ES-I3 (cell line): ENCODE measurements around the gene SHC2.
A peak's percentile ranks its signal among the peaks of the same experiment; 100 is the strongest.
"Not testable (repeated sequence)": the region's sequence is repeated elsewhere in the genome, so short reads cannot be mapped to it uniquely, and the experiment has no call there.

Source experiments
- H3K36me3 ChIP-seq: 2 replicates; pipeline ENCODE4 v1.6.1; 2013; ENCODE audit warnings: mild to moderate bottlenecking, low read length, control low read depth, moderate library complexity; ENCODE audit not compliant: insufficient read depth
- H3K4me1 ChIP-seq: 2 replicates; pipeline ENCODE4 v1.6.1; 2013; ENCODE audit warnings: mild to moderate bottlenecking, control low read depth, low read length; ENCODE audit not compliant: insufficient read depth
- H3K9ac ChIP-seq: 2 replicates; pipeline ENCODE4 v1.6.1; 2013; ENCODE audit warnings: low read depth, mild to moderate bottlenecking, low read length, moderate library complexity
- H3K9me3 ChIP-seq: 2 replicates; pipeline ENCODE4 v1.6.1; 2013; ENCODE audit warnings: mild to moderate bottlenecking, low read length, moderate library complexity; ENCODE audit not compliant: control insufficient read depth, insufficient read depth

SHC2 gene

DNA sequence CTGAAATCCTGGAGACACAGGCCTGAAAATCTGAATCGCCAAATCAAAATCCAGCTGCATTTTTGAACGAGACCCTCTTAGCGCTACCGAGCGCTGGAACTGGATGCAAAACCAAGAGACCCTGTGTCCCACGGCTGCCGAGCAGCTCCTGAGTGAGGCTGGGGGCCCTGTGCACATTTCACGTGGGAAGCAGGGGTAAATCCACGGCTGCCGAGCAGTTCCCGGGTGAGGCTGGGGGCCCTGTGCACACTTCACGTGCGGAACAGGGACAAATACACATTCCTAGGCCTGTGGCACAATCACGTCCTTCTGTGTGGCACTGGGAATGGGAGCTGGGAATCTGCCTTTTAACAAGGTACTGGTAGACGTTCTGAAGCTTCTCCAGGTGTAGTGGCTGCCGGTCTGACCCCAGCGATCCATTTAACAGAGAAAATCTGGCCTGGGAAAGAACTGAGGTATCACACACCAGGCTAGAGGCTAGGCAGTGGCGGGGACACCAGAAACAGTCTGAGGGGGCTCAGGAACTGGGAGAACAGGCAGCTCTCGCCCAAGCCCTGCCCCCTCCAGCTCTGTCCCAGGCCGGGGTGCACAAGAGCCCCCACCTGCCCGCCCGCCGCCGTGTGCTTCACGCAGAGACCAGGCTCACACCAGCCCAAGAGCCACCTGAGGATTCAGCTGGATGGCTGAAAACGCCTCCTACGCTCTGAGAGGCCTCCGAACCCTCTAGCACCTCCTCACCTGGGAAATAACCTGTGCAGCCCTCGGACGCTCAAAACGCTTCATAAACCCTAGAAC, 40.9 kb downstream of the SHC2 start:
- Histone ChIP-seq H3K9ac (no peak overlapping the region), H3K9me3 (no peaks in the 10 kb centered on the region), H3K4me1 (peaks cover 12% of the 10 kb centered on the region; the same call in 1 of the 2 replicates), H3K36me3 (no peaks in the 10 kb centered on the region)

DNA sequence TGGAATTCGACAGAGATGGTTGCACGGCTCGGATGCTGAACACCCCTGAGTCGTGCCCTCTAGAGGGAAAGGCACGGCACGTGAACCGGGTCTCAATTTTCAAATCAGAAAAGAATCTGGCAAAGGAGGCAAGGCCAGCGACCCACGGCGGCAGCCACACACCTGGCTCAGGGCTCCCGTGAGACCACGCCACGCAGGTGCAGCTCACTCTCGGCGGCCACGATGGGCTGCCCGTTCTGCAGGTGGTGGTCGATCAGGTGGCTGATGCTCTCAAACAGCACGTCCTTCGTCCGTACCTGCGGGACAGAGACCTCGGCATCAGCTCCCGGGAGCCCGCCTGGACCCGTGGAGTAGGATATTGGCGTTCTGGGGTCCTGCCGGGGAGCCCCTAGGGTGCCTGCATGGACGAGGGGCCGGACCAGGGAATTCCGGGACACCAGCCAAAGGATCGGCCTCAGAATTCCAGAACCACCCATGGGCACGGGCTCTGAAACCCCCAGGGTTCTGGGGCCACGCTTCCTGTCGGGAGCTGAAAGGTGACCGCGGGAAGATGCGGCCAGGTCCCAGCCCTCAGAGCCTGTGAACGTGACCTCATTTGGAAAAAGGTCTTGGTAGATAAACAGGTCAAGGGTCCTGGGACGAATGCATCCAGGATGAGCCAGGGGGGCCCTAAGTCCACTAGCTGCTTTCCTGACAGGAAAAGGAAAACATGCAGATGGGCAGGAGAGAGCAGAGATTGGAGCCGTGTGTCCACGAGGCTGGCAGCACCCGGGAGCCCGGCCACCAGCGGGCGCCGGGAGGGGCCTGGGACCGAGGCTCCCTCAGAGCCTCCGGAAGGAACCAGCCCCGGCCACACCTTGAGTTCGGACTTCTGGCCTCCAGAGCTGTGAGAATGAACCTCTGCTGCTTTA, 41.8 kb downstream of the SHC2 start:
- no peak overlapping the region for H3K9ac ChIP-seq
- H3K9me3 ChIP-seq, result no peaks in the 10 kb centered on the region
- H3K4me1 ChIP-seq, result peaks cover 12% of the 10 kb centered on the region; the same call in 1 of the 2 replicates
- H3K36me3 ChIP-seq, result no peaks in the 10 kb centered on the region

DNA sequence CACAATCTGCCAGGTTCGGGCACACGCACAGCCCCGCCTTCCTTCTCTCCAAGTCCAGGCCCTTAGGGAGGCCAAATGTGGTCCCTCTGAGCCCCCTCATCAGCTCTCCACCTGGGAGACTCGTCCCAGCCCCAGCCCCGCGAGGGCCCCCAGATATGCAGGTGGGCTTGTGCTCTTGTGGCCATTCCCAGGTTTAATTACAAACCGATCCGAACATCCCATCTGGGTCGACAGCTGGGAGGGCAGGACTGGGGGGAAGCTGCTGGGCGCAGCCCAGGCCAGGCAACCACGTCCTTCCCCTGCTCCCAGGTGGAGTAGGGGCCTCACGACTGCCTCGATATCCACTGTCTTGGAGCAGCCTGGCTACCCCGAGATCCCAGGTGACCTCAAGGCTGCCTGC, 44.4 kb downstream of the SHC2 start:
- Histone ChIP-seq H3K4me1 (peaks cover 25% of the 10 kb centered on the region), H3K36me3 (no peaks in the 10 kb centered on the region), H3K9me3 (no peaks in the 10 kb centered on the region), H3K9ac (no peak overlapping the region)

DNA sequence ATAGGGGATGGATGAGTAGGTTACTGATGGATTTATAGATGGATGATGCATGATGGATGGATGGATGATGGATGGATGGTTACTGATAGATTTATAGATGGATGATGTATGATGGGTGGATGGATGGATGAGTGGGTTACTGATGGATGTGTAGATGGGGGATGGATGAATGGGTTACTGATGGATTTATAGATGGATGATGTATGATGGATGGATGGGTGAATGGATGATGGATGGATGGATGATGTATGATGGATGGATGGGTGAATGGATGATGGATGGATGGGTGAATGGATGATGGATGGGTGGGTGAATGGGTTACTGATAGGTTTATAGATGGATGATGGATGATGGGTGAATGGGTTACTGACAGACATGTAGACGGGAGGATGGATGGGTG, 45.5 kb downstream of the SHC2 start:
- peaks cover 25% of the 10 kb centered on the region for H3K4me1 ChIP-seq
- H3K36me3 ChIP-seq, result no peaks in the 10 kb centered on the region
- H3K9ac ChIP-seq, result no peak overlapping the region
- H3K9me3 ChIP-seq, result no peaks in the 10 kb centered on the region

DNA sequence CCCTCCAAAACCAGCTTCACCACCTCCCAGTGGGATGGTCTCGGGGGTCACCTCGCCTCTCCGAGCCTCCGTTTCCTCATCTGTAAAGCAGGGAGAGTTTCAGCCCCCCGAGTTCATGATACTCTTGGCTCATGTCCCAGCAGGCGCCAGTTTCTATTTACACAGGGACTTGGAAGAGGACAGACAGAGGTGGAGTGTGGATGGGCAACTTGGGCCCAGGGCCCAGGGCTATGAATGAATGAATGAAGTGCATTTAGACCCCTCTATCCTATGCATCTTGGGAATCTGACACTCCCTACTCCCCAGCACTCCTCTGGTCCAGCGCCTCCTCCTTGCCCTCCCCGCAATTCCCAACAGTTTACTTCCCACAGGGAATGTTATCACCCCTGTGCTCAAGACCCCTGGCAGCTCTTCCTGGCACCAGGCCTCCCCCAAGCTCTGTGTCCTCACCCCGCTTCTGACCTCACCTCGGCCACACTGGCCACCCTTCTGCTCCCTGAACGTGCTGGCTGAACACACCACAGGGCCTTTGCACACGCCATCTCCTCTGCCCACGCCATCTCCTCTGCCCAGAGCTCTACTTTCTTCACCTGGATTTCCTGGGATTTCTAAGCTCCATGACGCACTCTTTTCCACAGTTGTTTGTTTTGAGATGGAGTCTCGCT, 46.9 kb downstream of the SHC2 start:
- no peak overlapping the region for H3K9ac ChIP-seq
- no peaks in the 10 kb centered on the region for H3K9me3 ChIP-seq
- peaks cover 25% of the 10 kb centered on the region for H3K4me1 ChIP-seq
- H3K36me3 ChIP-seq, result no peaks in the 10 kb centered on the region

DNA sequence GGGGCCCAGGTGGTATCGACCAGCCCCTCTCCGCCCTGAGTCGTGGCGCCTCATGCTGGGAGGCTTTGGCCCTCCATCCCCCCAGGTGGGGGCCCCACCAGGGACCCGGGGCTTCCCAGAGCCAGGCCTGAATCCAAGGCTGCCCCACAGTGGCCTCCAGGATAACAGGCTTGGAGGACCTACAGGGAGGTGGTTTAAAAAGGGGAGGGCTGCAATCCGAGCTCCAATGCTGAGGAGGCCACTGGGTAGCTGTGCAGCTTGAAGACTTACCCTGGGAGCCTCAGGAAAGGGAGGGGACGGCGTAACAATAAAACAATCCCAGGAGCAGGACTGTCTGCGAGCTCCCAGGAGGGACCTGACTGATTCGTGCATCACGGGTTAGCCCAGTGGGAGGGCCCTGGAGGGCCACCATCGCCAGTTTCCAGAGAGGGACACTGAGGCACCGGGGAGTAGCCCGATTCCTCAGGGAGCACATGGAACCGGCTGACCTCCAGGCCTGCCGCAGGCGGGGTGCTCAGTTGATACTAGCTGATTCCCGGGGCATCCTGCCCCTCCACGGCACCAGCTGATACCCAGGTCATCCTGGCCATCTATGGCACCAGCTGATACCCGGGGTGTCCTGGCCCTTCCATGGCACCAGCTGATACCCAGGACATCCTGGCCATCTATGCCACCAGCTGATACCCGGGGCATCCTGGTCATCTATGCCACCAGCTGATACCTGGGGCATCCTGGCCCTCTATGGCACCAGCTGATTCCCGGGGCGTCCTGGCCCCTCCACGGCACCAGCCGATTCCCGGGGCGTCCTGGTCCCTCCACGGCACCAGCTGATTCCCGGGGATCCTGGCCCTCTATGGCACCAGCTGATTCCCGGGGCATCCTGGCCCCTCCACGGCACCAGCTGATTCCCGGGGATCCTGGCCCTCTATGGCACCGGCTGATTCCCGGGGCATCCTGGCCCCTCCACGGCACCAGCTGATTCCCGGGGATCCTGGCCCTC, 48.2 kb downstream of the SHC2 start:
- no peak overlapping the region for H3K9ac ChIP-seq
- H3K9me3 ChIP-seq, result no peaks in the 10 kb centered on the region
- H3K36me3 ChIP-seq, result no peaks in the 10 kb centered on the region
- H3K4me1 ChIP-seq, result peaks cover 21% of the 10 kb centered on the region

DNA sequence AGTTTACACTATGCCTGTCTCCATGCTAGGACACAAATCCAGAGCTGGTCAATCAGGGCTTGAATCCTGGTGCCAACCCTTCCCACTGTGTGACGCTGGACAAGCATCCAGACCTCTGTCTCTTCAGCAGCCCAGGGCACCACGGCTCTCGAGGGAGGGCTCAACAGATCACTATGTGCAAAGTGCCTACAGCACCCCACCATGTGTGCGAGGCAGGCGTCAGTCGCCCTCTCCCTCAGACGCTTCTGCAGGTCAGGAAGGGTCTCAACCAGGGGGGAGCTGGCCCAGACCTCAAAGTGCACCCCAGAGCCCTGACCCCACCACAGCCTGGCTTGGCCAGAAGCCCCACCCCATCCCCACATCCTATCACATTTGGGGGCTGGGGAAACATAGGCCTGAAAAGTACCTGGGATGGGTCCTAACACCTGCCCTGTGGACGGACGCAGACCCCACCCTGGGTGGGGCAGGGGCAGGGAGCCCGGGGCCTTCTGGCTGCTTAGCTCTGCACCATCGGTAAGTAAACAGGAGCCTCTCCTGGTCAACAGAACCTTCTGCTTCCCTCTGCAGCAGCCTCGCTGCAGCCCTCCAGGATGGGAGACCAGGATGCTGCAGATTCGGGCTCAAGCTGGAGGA, 49.0 kb downstream of the SHC2 start:
- Histone ChIP-seq H3K36me3 (no peaks in the 10 kb centered on the region), H3K4me1 (peaks cover 13% of the 10 kb centered on the region), H3K9ac (no peak overlapping the region), H3K9me3 (no peaks in the 10 kb centered on the region)

DNA sequence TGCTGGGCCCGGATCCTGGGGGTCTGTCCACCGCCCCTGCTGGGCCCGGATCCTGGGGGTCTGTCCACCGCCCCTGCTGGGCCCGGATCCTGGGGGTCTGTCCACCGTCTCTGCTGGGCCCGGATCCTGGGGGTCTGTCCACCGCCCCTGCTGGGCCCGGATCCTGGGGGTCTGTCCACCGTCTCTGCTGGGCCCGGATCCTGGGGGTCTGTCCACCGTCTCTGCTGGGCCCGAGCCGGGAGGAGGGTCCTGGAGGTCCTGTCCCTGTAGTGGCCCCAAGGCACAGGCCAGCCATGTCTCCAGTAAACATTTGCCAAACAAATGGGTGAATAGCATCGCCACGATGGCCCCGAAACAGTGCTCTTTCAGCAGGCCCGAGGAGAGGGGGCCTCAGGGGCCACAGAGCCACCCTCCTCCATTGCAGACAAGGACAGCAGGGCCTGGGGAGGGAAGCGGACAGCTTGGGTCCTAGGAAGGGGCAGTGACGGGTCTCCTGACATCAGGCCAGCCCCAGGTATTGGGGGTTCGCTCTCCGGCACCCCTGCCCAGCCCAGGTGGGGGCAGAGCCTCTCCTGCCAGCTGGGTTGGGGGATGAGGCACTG, 49.6 kb downstream of the SHC2 start:
- not testable (repeated sequence) for H3K36me3 ChIP-seq, H3K9me3 ChIP-seq, H3K9ac ChIP-seq
- peaks cover 13% of the 10 kb centered on the region for H3K4me1 ChIP-seq

DNA sequence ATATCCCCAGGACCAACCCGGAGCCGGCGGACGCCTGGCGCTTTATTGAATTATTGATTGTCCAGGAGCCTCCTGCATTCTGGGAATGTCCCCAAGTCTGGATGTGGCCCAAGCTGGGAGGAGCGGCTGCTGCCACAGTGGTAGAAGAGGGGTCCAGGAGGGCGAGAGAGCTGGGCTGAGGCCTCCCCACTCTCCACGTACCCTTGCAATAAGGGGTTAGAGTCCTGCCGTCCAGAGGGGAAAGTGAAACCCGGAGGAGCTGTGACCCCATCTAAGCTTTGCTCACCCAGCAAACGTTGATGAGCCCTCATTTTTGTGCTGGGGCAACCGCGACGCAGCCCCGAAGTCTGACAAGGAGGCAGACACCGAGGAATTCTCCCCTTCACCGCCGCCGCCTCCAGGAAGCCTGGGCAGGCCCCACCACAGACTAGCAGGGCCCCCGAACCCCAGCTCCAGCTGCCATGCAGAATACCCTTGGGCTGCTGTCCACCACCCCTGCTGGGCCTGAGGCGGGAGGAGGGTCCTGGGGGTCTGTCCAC, 50.5 kb downstream of the SHC2 start:
- no peak overlapping the region for H3K9ac ChIP-seq
- no peaks in the 10 kb centered on the region for H3K36me3 ChIP-seq
- no peaks in the 10 kb centered on the region for H3K9me3 ChIP-seq
- peaks cover 13% of the 10 kb centered on the region for H3K4me1 ChIP-seq

DNA sequence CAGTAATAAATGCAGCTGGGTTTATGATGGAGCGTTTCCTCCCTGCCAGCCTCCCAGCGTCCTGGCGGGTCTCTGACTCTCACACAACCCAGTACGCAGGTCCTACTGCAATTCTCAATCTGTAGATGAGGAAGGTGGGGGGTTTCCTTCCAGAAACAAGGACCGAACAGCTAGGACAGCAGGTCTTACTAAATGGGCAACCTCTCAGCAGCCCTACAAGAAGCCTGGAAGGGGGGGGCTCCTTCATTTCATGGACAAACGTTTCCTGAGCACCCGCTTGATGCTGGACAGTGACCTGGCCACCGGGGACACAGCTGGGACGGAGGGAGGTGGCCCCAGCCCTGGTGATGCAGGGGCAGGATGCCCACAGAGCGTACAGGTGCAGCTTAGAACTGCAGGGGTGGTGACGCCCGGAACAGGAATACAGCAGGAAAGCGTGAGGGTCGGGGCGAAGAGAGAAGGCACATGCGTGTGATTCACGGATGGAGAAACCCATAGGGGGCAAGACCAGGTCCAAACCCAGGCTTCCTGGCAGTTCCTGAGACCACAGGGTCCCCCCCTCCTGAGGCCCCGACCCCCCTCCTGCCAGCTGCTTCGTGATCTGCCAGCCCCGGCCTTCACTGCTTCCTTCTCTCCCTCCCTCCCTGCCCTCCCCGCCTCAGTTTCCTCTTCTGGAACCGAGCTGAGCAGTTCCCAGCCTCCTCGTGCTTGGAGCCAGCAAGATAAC, 51.2 kb downstream of the SHC2 start:
- peaks cover 13% of the 10 kb centered on the region for H3K4me1 ChIP-seq
- peak overlapping the region; percentile 65 for H3K9ac ChIP-seq
- no peaks in the 10 kb centered on the region for H3K36me3 ChIP-seq
- H3K9me3 ChIP-seq, result no peaks in the 10 kb centered on the region

DNA sequence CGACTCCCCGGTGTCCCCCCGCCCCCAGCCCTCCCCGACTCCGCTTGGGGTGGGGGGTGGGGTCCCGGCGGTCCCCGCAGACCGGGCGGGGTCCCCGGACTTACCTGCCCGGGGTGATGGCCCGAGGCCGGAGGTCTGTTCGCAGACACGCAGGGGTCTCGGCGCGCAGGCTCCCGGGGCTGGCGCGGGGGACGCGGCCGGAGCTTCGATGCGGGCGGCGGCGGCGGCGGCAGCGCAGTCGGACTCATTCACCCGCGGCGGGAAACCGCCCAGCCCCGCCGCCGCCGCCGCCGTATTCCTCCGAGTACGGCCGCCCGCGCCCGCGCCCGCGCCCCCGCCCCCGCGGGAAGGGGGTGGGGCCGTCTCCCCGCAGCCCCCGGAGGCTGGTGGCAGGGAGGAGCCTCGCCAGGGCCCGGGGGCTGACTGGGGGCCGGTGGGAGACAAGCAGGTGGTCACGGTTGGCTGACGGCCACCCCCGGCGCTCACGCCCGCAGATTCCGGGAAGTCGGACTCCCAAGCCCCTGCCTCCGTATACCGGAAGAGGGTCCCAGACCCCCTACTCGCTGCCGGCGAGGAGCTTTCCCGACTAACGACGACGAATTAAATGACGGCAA, 51.8 kb downstream of the SHC2 start, which contains the start of gene C2CD4C:
C2CD4C (minus strand) TSS at position 246 of the 614 bp plus-strand sequence. CDS start 786 bp downstream, outside the sequence.
- Histone ChIP-seq H3K4me1 (peaks cover 13% of the 10 kb centered on the region), H3K9ac (peak within 1 kb of the TSS; percentile 65), H3K9me3 (no peaks in the 10 kb centered on the region), H3K36me3 (no peaks in the 10 kb centered on the region)

DNA sequence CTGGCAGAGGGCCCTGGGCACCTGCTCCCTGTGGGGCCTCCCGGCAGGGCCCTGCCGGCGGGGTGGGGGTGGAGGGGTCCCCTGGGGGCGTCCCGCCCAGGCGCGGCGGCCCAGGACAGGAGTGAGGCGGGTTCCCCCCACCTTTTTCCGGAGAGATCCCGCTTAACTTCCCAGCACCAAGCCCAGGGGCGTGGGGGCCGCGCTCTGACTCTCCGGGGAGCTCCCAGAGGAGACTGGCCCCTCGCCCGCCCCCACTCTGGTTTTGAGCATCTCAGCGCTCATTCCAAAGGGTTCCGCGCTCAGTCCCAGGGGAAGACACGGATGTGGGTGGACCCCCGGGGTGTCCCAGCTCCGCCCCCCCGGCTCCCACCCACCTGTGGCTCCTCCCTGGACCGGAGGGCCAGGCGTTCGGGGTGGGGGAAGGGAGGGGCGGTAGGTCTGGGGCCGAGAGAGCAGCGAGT, 52.4 kb downstream of the SHC2 start:
- Histone ChIP-seq H3K4me1 (peaks cover 13% of the 10 kb centered on the region), H3K36me3 (no peaks in the 10 kb centered on the region), H3K9ac (peak overlapping the region; percentile 65; the same call in 1 of the 2 replicates), H3K9me3 (no peaks in the 10 kb centered on the region)
